ENCODE data around the gene TMEM51. TPM values are rescaled to one million over a fixed set of nuclear protein-coding genes. Genes with fewer than 3 reads are reported as not detected.

The TMEM51 gene
- total RNA-seq, 1 donor from 2014 or later, result 82.3 TPM

GRCh38 chr1:15180945-15181523 lies 27.5 kb downstream of the TMEM51 start:
- TF ChIP-seq, protein P1, sequence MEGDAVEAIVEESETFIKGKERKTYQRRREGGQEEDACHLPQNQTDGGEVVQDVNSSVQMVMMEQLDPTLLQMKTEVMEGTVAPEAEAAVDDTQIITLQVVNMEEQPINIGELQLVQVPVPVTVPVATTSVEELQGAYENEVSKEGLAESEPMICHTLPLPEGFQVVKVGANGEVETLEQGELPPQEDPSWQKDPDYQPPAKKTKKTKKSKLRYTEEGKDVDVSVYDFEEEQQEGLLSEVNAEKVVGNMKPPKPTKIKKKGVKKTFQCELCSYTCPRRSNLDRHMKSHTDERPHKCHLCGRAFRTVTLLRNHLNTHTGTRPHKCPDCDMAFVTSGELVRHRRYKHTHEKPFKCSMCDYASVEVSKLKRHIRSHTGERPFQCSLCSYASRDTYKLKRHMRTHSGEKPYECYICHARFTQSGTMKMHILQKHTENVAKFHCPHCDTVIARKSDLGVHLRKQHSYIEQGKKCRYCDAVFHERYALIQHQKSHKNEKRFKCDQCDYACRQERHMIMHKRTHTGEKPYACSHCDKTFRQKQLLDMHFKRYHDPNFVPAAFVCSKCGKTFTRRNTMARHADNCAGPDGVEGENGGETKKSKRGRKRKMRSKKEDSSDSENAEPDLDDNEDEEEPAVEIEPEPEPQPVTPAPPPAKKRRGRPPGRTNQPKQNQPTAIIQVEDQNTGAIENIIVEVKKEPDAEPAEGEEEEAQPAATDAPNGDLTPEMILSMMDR (IDR thresholded peaks at IDR 0.05; ENCODE audit: insufficient read depth, low read length, poor library complexity, severe bottlenecking), result no peak
- DNase-seq (ENCODE audit: low read depth), result no peak
- H3K36me3 ChIP-seq (ENCODE audit: control insufficient read depth, insufficient read depth, low read length), result no peaks in the 10 kb centered on the region
- H3K4me3 ChIP-seq (ENCODE audit: low read depth, low read length), result no peak overlapping the region
- H3K27me3 ChIP-seq (ENCODE audit: control insufficient read depth, insufficient read depth, low read length), result no peaks in the 10 kb centered on the region

- no peak for DNase-seq (ENCODE audit: low read depth)
- no peak overlapping the region for H3K4me3 ChIP-seq (ENCODE audit: low read depth, low read length)
- TF ChIP-seq, protein P1 (IDR thresholded peaks at IDR 0.05; ENCODE audit: insufficient read depth, low read length, poor library complexity, severe bottlenecking), result no peak
- no peaks in the 10 kb centered on the region for H3K27me3 ChIP-seq (ENCODE audit: control insufficient read depth, insufficient read depth, low read length)
- H3K36me3 ChIP-seq (ENCODE audit: control insufficient read depth, insufficient read depth, low read length), result no peaks in the 10 kb centered on the region
Measured at GRCh38 chr1:15181564-15181963, 28.0 kb downstream of the TMEM51 start.

DNA sequence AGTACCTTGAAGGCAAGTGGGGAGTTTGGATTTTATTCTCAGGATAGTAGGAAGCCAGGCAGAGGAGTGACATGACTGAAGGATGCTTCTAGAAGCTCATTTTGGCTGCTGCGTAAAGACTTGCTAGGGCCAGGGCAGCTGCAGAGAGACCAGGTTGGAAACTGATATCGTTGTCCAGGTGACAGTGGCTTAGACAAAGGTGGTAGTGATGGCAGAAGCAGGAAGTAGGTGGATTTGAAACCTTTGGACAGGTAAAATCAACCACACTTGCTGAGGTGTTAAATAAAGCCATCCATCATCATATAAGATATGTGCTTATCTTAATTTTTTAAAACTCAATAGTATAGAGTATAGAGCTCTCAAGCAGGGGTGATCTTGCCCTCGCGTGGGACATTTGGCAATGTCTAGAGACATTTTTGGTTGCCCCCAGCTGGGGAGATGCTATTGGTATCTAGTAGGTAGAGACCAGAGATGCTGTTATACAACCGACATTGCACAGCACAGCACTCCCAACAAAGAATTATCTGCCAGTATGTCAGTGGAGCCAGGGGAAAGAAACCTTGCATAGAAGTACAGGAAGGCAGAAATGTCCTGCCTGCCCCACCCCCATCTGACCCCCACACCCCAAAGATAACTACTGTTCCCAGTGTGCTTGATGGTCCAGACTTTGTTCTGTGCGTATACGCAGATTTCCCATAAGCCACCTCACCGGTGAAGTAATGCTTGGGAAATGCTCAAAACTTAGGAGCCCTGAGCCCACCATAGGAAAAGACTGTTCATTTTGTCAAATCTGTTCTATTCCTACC lies 31.1 kb downstream of the TMEM51 start:
- H3K27me3 ChIP-seq (ENCODE audit: control insufficient read depth, insufficient read depth, low read length), result no peaks in the 10 kb centered on the region
- TF ChIP-seq, protein P1 (IDR thresholded peaks at IDR 0.05; ENCODE audit: insufficient read depth, low read length, poor library complexity, severe bottlenecking), result no peak
- no peaks in the 10 kb centered on the region for H3K36me3 ChIP-seq (ENCODE audit: control insufficient read depth, insufficient read depth, low read length)
- H3K4me3 ChIP-seq (ENCODE audit: low read depth, low read length), result no peak overlapping the region
- no peak for DNase-seq (ENCODE audit: low read depth)

- Histone ChIP-seq H3K27me3 (ENCODE audit: control insufficient read depth, insufficient read depth, low read length) (no peaks in the 10 kb centered on the region), H3K36me3 (ENCODE audit: control insufficient read depth, insufficient read depth, low read length) (no peaks in the 10 kb centered on the region), H3K4me3 (ENCODE audit: low read depth, low read length) (no peak overlapping the region)
- TF ChIP-seq, protein P1 (IDR thresholded peaks at IDR 0.05; ENCODE audit: insufficient read depth, low read length, poor library complexity, severe bottlenecking), result no peak
- DNase-seq (ENCODE audit: low read depth), result no peak
Measured at GRCh38 chr1:15185617-15186016, 32.1 kb downstream of the TMEM51 start.

- no peak for DNase-seq (ENCODE audit: low read depth)
- Histone ChIP-seq H3K36me3 (ENCODE audit: control insufficient read depth, insufficient read depth, low read length) (no peaks in the 10 kb centered on the region), H3K4me3 (ENCODE audit: low read depth, low read length) (no peak overlapping the region), H3K27me3 (ENCODE audit: control insufficient read depth, insufficient read depth, low read length) (no peaks in the 10 kb centered on the region)
- TF ChIP-seq, protein P1 (IDR thresholded peaks at IDR 0.05; ENCODE audit: insufficient read depth, low read length, poor library complexity, severe bottlenecking), result no peak
Measured at GRCh38 chr1:15186073-15186845, 32.7 kb downstream of the TMEM51 start.

All from kidney epithelial cell (primary cell).